Colonic mucosa (tissue), 4 donors: ENCODE measurements around the gene ECM2. TPM values are rescaled to one million over a fixed set of nuclear protein-coding genes. Genes with fewer than 3 reads are reported as not detected.

Source experiments
- DNase-seq: peaks from one replicate; pipeline ENCODE4 v3.0.0-alpha.2; 2020
- H3K27ac ChIP-seq: fragments of 200-600 bp; one replicate; pipeline ENCODE4 v1.8.0; 2021
- H3K27me3 ChIP-seq: fragments of 200-600 bp; one replicate; pipeline ENCODE4 v1.8.0; 2021
- H3K36me3 ChIP-seq: fragments of 200-600 bp; one replicate; pipeline ENCODE4 v1.8.0; 2021
- H3K4me1 ChIP-seq: fragments of 200-600 bp; one replicate; pipeline ENCODE4 v1.8.0; 2021; ENCODE audit warnings: mild to moderate bottlenecking
- H3K4me3 ChIP-seq: fragments of 200-600 bp; one replicate; pipeline ENCODE4 v1.8.0; 2021
- H3K9ac ChIP-seq, 2 donors: one replicate each; pipeline ENCODE4 v1.7.0; 2013; ENCODE audit warnings: control low read depth in 2 of 2, low read depth in 2 of 2, low read length in 2 of 2
- H3K9me3 ChIP-seq: fragments of 200-600 bp; one replicate; pipeline ENCODE4 v1.8.0; 2021
- CTCF ChIP-seq: fragments of 200-600 bp; IDR thresholded peaks from one replicate; pipeline ENCODE4 v1.8.0; 2022; ENCODE audit warnings: antibody characterized with exemption, mild to moderate bottlenecking
- intact Hi-C: fragments of 100-400 bp; cut with DNase I; formaldehyde crosslinking; loops from one replicate; pipeline ENCODE4 v1.14.1; 2022
- total RNA-seq, 2 donors: library from RNA; stranded (reverse); fragmentation: NEBNext Ultra II Directional in 1 of 2; extraction: Animal tissue kit (Norgen Biotek cat#: 25700) in 1 of 2; gene quantifications; one replicate each; pipeline ENCODE4 v1.2.1, GENCODE V29; 2021
- donor health status: healthy.
- donor health status: DM: no; HTN: no; CAD: no.
- donor health status: DM: no; HTN: no; CAD: no.

Gene ECM2
- total RNA-seq, 2 donors from 2014 or later: 0.30 to 3.8 TPM

- Histone ChIP-seq H3K4me1 (no peaks in the 10 kb centered on the region), H3K9me3 (no peaks in the 10 kb centered on the region), H3K9ac (no peak overlapping the region), H3K4me3 (no peak overlapping the region), H3K36me3 (no peaks in the 10 kb centered on the region), H3K27me3 (no peaks in the 10 kb centered on the region), H3K27ac (no peak overlapping the region)
- intact Hi-C loops: no loop called here
- TF ChIP-seq CTCF: no peak
- DNase-seq: no peak
Observed at GRCh38 chr9:92476962-92477361, 58.8 kb downstream of the ECM2 start.

DNA sequence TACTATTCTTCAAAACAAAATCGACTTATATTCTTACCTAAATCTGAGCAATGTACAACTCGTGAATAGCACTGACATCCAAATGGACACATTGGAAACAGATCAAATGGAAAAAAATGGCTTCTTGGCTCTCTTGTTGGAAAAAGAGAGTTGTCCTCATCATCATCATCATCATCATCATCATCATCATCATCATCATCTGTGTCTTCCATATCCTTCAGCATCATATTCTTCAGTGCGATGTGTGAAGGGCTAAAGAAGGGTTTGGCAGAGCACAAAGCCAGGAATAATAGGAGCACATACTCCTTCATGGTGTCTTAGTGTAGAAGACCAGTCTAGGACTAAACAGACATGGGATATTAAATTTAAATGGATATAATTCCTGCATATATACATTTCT, 61.2 kb downstream of the ECM2 start:
- Histone ChIP-seq H3K36me3 (no peaks in the 10 kb centered on the region), H3K4me3 (no peak overlapping the region), H3K4me1 (no peaks in the 10 kb centered on the region), H3K27ac (no peak overlapping the region), H3K9me3 (no peaks in the 10 kb centered on the region), H3K9ac (no peak overlapping the region), H3K27me3 (no peaks in the 10 kb centered on the region)
- intact Hi-C loops: no loop called here
- no peak for DNase-seq
- no peak for TF ChIP-seq CTCF

DNA sequence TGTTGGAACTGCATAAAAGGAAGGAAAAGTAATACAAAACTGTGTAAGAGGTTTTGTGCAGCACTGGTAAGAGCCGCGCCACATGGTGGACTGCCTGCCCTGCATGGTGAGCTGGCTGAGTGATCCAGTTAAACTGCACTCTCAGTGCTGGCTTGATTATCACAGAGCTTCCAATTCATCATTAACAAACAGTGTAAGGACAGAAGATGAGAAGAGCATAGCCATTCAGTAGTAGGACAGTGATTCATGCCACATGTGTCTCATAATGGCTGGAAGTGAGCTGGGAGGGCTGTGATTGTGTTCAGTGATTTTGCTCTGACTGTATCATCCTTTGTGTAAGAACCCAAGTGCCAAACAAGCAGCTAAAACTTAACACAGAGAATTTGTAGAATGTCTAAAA, 67.6 kb downstream of the ECM2 start:
- intact Hi-C loops: no loop called here
- Histone ChIP-seq H3K4me1 (no peaks in the 10 kb centered on the region), H3K9ac (no peak overlapping the region), H3K27ac (no peak overlapping the region), H3K36me3 (no peaks in the 10 kb centered on the region), H3K9me3 (no peaks in the 10 kb centered on the region), H3K4me3 (no peak overlapping the region), H3K27me3 (no peaks in the 10 kb centered on the region)
- no peak for TF ChIP-seq CTCF
- DNase-seq: no peak

DNA sequence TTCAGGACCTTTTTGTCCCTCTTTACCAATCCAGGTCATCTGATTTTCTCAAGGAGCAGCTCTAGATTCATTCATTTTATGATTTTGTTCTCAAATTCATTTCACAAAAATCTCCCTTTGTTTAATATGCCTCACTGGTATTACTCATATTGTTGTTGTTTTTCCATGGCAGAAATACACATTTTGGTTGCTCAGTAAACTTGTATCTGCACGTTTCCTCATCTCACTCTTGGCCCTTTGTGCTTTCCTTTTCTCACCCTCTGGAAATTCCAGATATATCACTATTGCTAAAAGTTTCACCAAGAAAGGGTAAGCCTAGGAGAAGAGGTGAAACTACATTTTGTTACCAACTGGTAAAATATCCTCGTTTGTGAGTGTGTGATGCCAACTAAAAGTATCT, 68.3 kb downstream of the ECM2 start:
- intact Hi-C loops: no loop called here
- Histone ChIP-seq H3K27me3 (no peaks in the 10 kb centered on the region), H3K9me3 (no peaks in the 10 kb centered on the region), H3K36me3 (no peaks in the 10 kb centered on the region), H3K9ac (no peak overlapping the region), H3K4me3 (no peak overlapping the region), H3K27ac (no peak overlapping the region), H3K4me1 (no peaks in the 10 kb centered on the region)
- DNase-seq: no peak
- TF ChIP-seq CTCF: no peak

- Histone ChIP-seq H3K4me3 (no peak overlapping the region), H3K9ac (no peak overlapping the region), H3K27ac (no peak overlapping the region), H3K9me3 (no peaks in the 10 kb centered on the region), H3K36me3 (no peaks in the 10 kb centered on the region), H3K4me1 (no peaks in the 10 kb centered on the region), H3K27me3 (no peaks in the 10 kb centered on the region)
- no peak for TF ChIP-seq CTCF
- no peak for DNase-seq
- intact Hi-C loops: no loop called here
Observed at GRCh38 chr9:92467041-92467440, 68.7 kb downstream of the ECM2 start.

DNA sequence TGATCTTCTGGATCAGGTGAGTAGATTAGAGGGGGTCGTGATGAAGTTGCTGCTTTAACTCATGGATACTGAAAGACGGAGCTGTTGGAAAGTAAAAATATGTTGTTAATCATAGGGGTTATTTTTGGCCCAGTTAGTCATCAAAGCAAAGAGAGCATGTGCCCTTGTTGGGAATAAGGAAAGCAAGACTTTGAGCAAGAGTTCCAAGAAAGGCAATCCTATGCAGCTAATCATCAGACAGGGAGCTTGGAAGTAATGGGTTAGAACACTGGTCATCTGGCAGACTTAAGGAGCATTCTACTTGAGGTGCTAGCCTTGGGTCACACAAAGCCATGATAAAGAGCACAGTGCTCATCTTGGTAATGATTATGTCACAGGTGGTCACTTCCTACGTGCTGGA, 71.8 kb downstream of the ECM2 start:
- intact Hi-C loops: no loop called here
- no peaks in the 10 kb centered on the region for H3K9me3 ChIP-seq
- no peaks in the 10 kb centered on the region for H3K27me3 ChIP-seq
- no peak overlapping the region for H3K27ac ChIP-seq
- DNase-seq: no peak
- no peaks in the 10 kb centered on the region for H3K36me3 ChIP-seq
- no peak overlapping the region for H3K4me3 ChIP-seq
- no peak for TF ChIP-seq CTCF
- no peaks in the 10 kb centered on the region for H3K4me1 ChIP-seq
- no peak overlapping the region for H3K9ac ChIP-seq
